Skeletal muscle tissue (tissue), 4 donors: Measurements from ENCODE around the gene METTL4. TPM values are rescaled to one million over a fixed set of nuclear protein-coding genes. Genes with fewer than 3 reads are reported as not detected.
A peak's percentile ranks its signal among the peaks of the same experiment; 100 is the strongest.

Experiments
- H3K27ac ChIP-seq: one replicate; pipeline ENCODE4 v1.7.0; 2013; ENCODE audit warnings: mild to moderate bottlenecking, low read depth, low read length, inconsistent platforms
- H3K27me3 ChIP-seq, 3 donors: one replicate each; pipeline ENCODE4 v1.7.0; 2013; ENCODE audit warnings: low read length in 3 of 3; ENCODE audit not compliant: control insufficient read depth in 3 of 3, insufficient read depth in 3 of 3
- H3K36me3 ChIP-seq, 3 donors: one replicate each; pipeline ENCODE4 v1.7.0; 2013; ENCODE audit warnings: low read length in 3 of 3; ENCODE audit not compliant: control insufficient read depth in 3 of 3, insufficient read depth in 3 of 3
- H3K4me1 ChIP-seq, 3 donors: one replicate each; pipeline ENCODE4 v1.7.0; 2013; ENCODE audit warnings: low read length in 3 of 3, mild to moderate bottlenecking in 3 of 3; ENCODE audit not compliant: control insufficient read depth in 3 of 3, insufficient read depth in 3 of 3
- H3K4me3 ChIP-seq, 3 donors: one replicate each; pipeline ENCODE4 v1.7.0; 2013; ENCODE audit warnings: low read length in 3 of 3
- H3K9ac ChIP-seq, 3 donors: one replicate each; pipeline ENCODE4 v1.7.0; 2013; ENCODE audit warnings: low read length in 3 of 3, mild to moderate bottlenecking in 3 of 3, moderate library complexity in 2 of 3, low read depth in 1 of 3
- H3K9me3 ChIP-seq, 3 donors: one replicate each; pipeline ENCODE4 v1.7.0; 2013; ENCODE audit warnings: low read length in 3 of 3; ENCODE audit not compliant: control insufficient read depth in 3 of 3
- total RNA-seq: library from RNA; depleted of rRNA; stranded (reverse); fragments of >200 nt; gene quantifications from one replicate; pipeline ENCODE4 v1.2.3, GENCODE V29; 2014
- donor health status: Osteomylitis.

Gene METTL4
- total RNA-seq, 1 donor from 2014 or later, result 6.3 TPM

GRCh38 chr18:2589345-2590068 is 18.2 kb upstream of the METTL4 start:
- peak overlapping the region in 1 of 3 donors; percentile 45 for H3K4me3 ChIP-seq
- no peak overlapping the region for H3K9ac ChIP-seq
- no peaks in the 10 kb centered on the region for H3K4me1 ChIP-seq
- H3K9me3 ChIP-seq, result no peaks in the 10 kb centered on the region
- H3K36me3 ChIP-seq, result no peaks in the 10 kb centered on the region
- no peaks in the 10 kb centered on the region for H3K27me3 ChIP-seq
- no peak overlapping the region for H3K27ac ChIP-seq

GRCh38 chr18:2588666-2589344 is 17.5 kb upstream of the METTL4 start:
- Histone ChIP-seq H3K36me3 (no peaks in the 10 kb centered on the region), H3K9ac (no peak overlapping the region), H3K4me1 (no peaks in the 10 kb centered on the region), H3K27ac (no peak overlapping the region), H3K27me3 (no peaks in the 10 kb centered on the region), H3K4me3 (no peak overlapping the region), H3K9me3 (no peaks in the 10 kb centered on the region)

- Histone ChIP-seq H3K4me1 (no peaks in the 10 kb centered on the region), H3K4me3 (no peak overlapping the region), H3K27ac (no peak overlapping the region), H3K27me3 (no peaks in the 10 kb centered on the region), H3K9ac (no peak overlapping the region), H3K9me3 (no peaks in the 10 kb centered on the region), H3K36me3 (no peaks in the 10 kb centered on the region)
Observed at GRCh38 chr18:2587788-2588187, 16.5 kb upstream of the METTL4 start.

- Histone ChIP-seq H3K9me3 (no peaks in the 10 kb centered on the region), H3K9ac (no peak overlapping the region), H3K27me3 (no peaks in the 10 kb centered on the region), H3K27ac (no peak overlapping the region), H3K4me1 (peaks cover 9 to 15% (median 14%) of the 10 kb centered on the region in 3 donors), H3K36me3 (no peaks in the 10 kb centered on the region), H3K4me3 (no peak overlapping the region)
Observed at GRCh38 chr18:2573408-2573807, 2.1 kb upstream of the METTL4 start.

- Histone ChIP-seq H3K4me1 (peaks cover 9 to 17% (median 15%) of the 10 kb centered on the region in 3 donors), H3K27ac (no peak overlapping the region), H3K9ac (no peak overlapping the region), H3K9me3 (no peaks in the 10 kb centered on the region), H3K36me3 (no peaks in the 10 kb centered on the region), H3K4me3 (no peak overlapping the region), H3K27me3 (no peaks in the 10 kb centered on the region)
Observed at GRCh38 chr18:2572892-2573291, 1.6 kb upstream of the METTL4 start.

GRCh38 chr18:2572171-2572569 is 865 bp upstream of the METTL4 start:
- Histone ChIP-seq H3K4me1 (peaks cover 9 to 17% (median 15%) of the 10 kb centered on the region in 3 donors), H3K27ac (no peak overlapping the region), H3K4me3 (peak overlapping the region in 1 of 3 donors; percentile 99), H3K9ac (no peak overlapping the region), H3K36me3 (peaks cover 0 to 4% (median 0%) of the 10 kb centered on the region in 3 donors), H3K9me3 (no peaks in the 10 kb centered on the region), H3K27me3 (no peaks in the 10 kb centered on the region)

- Histone ChIP-seq H3K27me3 (no peaks in the 10 kb centered on the region), H3K4me1 (peaks cover 9 to 17% (median 15%) of the 10 kb centered on the region in 3 donors), H3K4me3 (peak overlapping the region; percentile 91 to 99 (median 99)), H3K27ac (peak overlapping the region; percentile 99), H3K36me3 (peaks cover 0 to 8% (median 0%) of the 10 kb centered on the region in 3 donors), H3K9ac (peak overlapping the region; percentile 94 to 100 (median 100)), H3K9me3 (no peaks in the 10 kb centered on the region)
Observed at GRCh38 chr18:2570772-2571199, 519 bp downstream of the METTL4 start.

GRCh38 chr18:2569338-2570207 is 1.7 kb downstream of the METTL4 start:
- Histone ChIP-seq H3K4me1 (peaks cover 9 to 17% (median 15%) of the 10 kb centered on the region in 3 donors), H3K27me3 (no peaks in the 10 kb centered on the region), H3K27ac (no peak overlapping the region), H3K36me3 (peaks cover 0 to 8% (median 0%) of the 10 kb centered on the region in 3 donors), H3K9ac (peak overlapping the region in 2 of 3 donors; percentile 94 to 100), H3K4me3 (peak overlapping the region in 2 of 3 donors; percentile 91 to 99), H3K9me3 (no peaks in the 10 kb centered on the region)

- Histone ChIP-seq H3K9ac (no peak overlapping the region), H3K27ac (no peak overlapping the region), H3K9me3 (no peaks in the 10 kb centered on the region), H3K27me3 (no peaks in the 10 kb centered on the region), H3K4me1 (peaks cover 9 to 17% (median 15%) of the 10 kb centered on the region in 3 donors), H3K4me3 (no peak overlapping the region), H3K36me3 (peaks cover 0 to 8% (median 0%) of the 10 kb centered on the region in 3 donors)
Observed at GRCh38 chr18:2568605-2569004, 2.7 kb downstream of the METTL4 start.
